MM.1S (cell line): ENCODE measurements around the gene UCP3.

Experiments used
- DNase-seq: peaks from one replicate; pipeline ENCODE4 v3.0.0-alpha.2; 2015
- H2AFZ ChIP-seq: fragments of 300-600 bp; sonication (generic); 2 replicates; pipeline ENCODE4 v1.6.0; 2016; ENCODE audit warnings: antibody characterized with exemption, low read length
- H3F3A ChIP-seq: fragments of 300-600 bp; sonication (generic); 2 replicates; pipeline ENCODE4 v1.6.1; 2016; ENCODE audit warnings: mild to moderate bottlenecking, antibody characterized with exemption, low read length, moderate library complexity, mixed read lengths; ENCODE audit not compliant: insufficient read depth
- H3K27ac ChIP-seq: fragments of 300-600 bp; sonication (generic); 2 replicates; pipeline ENCODE4 v1.5.1; 2016; ENCODE audit warnings: mild to moderate bottlenecking, low read length
- H3K27me3 ChIP-seq: fragments of 300-600 bp; sonication (generic); replicated peaks from 2 replicates; pipeline ENCODE4 v1.6.0; 2016; ENCODE audit warnings: low read length; ENCODE audit not compliant: insufficient read depth
- H3K36me3 ChIP-seq: fragments of 300-600 bp; sonication (generic); replicated peaks from 2 replicates; pipeline ENCODE4 v1.6.1; 2016; ENCODE audit warnings: mild to moderate bottlenecking, low read length, mixed read lengths; ENCODE audit not compliant: insufficient read depth
- H3K4me1 ChIP-seq: fragments of 300-600 bp; sonication (generic); 2 replicates; pipeline ENCODE4 v1.6.1; 2016; ENCODE audit warnings: low read length, mixed read lengths
- H3K4me2 ChIP-seq: fragments of 300-600 bp; sonication (generic); 2 replicates; pipeline ENCODE4 v1.6.0; 2016; ENCODE audit warnings: low read depth, low read length
- H3K4me3 ChIP-seq: fragments of 300-600 bp; sonication (generic); 2 replicates; pipeline ENCODE4 v1.5.1; 2016; ENCODE audit warnings: low read length, mixed read lengths
- H3K79me2 ChIP-seq: fragments of 300-600 bp; sonication (generic); 2 replicates; pipeline ENCODE4 v1.6.1; 2016; ENCODE audit warnings: mixed run types, low read length, mixed read lengths
- H3K9ac ChIP-seq: fragments of 300-600 bp; sonication (generic); 2 replicates; pipeline ENCODE4 v1.6.1; 2016; ENCODE audit warnings: low read length, mixed read lengths
- H3K9me2 ChIP-seq: fragments of 300-600 bp; sonication (generic); replicated peaks from 2 replicates; pipeline ENCODE4 v1.6.1; 2016; ENCODE audit warnings: mild to moderate bottlenecking, low read length, mixed read lengths; ENCODE audit not compliant: insufficient read depth
- H3K9me3 ChIP-seq: fragments of 300-600 bp; sonication (generic); replicated peaks from 2 replicates; pipeline ENCODE4 v1.6.1; 2016; ENCODE audit warnings: mild to moderate bottlenecking, low read length, mixed read lengths; ENCODE audit not compliant: insufficient read depth
- H4K20me1 ChIP-seq: fragments of 300-600 bp; sonication (generic); 2 replicates; pipeline ENCODE4 v1.6.1; 2016; ENCODE audit warnings: mild to moderate bottlenecking, low read length, moderate library complexity, mixed read lengths; ENCODE audit not compliant: insufficient read depth
- CTCF ChIP-seq: fragments of 300-600 bp; sonication (generic); IDR thresholded peaks from 2 replicates; pipeline ENCODE4 v1.5.1; 2016; ENCODE audit warnings: antibody characterized with exemption, low read length, mixed read lengths
- EZH2 ChIP-seq: fragments of 300-600 bp; sonication (generic); optimal IDR thresholded peaks from 2 replicates; pipeline ENCODE3; 2017; ENCODE audit warnings: low read depth, mild to moderate bottlenecking, antibody characterized with exemption, low read length, mixed read lengths
- EZH2phosphoT487 ChIP-seq: fragments of 300-600 bp; sonication (generic); IDR thresholded peaks from 2 replicates; pipeline ENCODE4 v1.6.1; 2018; ENCODE audit warnings: antibody characterized with exemption, low read length

Gene UCP3

DNA sequence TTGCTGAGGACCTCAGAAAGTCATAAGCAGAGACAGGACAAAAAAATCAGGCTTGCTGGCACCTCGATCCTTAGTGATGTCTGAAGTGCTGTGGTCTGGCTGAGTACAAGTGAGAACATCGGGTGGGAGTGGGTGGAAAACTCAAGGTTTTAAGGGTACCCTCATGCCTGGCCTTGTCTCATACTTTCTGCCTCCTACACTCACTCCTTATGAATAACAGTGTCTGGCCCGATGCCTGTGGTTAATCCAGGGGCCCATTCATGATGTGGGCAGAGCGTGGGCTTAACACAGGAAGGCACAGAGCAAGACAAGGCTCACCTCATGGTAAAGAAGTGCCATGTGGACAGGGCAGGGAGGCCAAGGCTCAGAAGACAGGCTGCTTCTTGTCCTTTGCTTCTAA is 11.0 kb upstream of the UCP3 start:
- H4K20me1 ChIP-seq: no peaks in the 10 kb centered on the region
- no peaks in the 10 kb centered on the region for H3K36me3 ChIP-seq
- H3K4me1 ChIP-seq: peaks cover 8% of the 10 kb centered on the region
- H2AFZ ChIP-seq: no peak overlapping the region
- H3K9me2 ChIP-seq: no peaks in the 10 kb centered on the region
- H3K4me3 ChIP-seq: no peak overlapping the region
- no peak overlapping the region for H3K4me2 ChIP-seq
- no peaks in the 10 kb centered on the region for H3K9me3 ChIP-seq
- H3K27me3 ChIP-seq: no peaks in the 10 kb centered on the region
- no peak overlapping the region for H3K9ac ChIP-seq
- TF ChIP-seq EZH2phosphoT487: no peak
- no peak for TF ChIP-seq EZH2
- TF ChIP-seq CTCF: no peak
- DNase-seq: no peak
- no peaks in the 10 kb centered on the region for H3K79me2 ChIP-seq
- no peak overlapping the region for H3K27ac ChIP-seq
- H3F3A ChIP-seq: peaks cover 7% of the 10 kb centered on the region

DNA sequence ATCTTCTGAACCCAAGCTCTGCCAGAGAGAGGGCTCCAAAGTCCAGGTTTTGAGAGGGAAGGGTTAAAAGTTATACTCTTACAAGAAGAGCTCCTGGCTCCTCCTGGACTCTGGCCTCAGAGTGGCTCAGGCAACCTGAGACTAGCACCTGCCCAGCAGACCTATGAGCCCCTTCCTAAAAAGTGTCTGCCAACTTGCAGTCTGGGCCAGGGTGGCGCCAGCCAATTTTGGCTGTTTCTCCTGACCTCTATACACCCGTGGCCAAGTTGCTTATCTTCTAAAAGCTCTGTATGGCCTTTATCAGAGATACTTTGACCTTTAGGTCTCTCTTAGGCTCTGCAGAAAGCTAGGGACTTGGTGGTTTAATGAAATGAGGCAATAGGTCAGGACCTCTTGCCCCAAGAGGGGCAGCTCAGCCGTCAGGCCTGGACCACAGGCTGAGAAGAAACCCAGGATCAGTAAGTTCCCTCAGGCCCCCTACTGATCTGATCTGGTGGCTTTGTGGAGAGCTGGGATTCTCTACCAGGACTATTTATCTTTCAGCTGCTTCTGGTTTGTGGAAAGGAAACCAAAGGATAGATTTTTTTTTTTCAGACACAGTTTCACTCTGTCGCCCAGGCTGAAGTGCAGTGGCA is 10.3 kb upstream of the UCP3 start:
- Histone ChIP-seq H3K27ac (no peak overlapping the region), H3K4me3 (no peak overlapping the region), H3K36me3 (no peaks in the 10 kb centered on the region), H3K79me2 (no peaks in the 10 kb centered on the region), H3K9ac (no peak overlapping the region), H3K27me3 (no peaks in the 10 kb centered on the region), H3K4me1 (peaks cover 15% of the 10 kb centered on the region), H4K20me1 (no peaks in the 10 kb centered on the region), H2AFZ (no peak overlapping the region), H3K9me3 (no peaks in the 10 kb centered on the region), H3K9me2 (no peaks in the 10 kb centered on the region), H3F3A (peaks cover 13% of the 10 kb centered on the region), H3K4me2 (no peak overlapping the region)
- no peak for DNase-seq
- no peak for TF ChIP-seq EZH2phosphoT487
- TF ChIP-seq CTCF: no peak
- TF ChIP-seq EZH2: no peak

GRCh38 chr11:74018331-74019005 is 9.6 kb upstream of the UCP3 start:
- H2AFZ ChIP-seq: no peak overlapping the region
- H3K36me3 ChIP-seq: no peaks in the 10 kb centered on the region
- H3K9me2 ChIP-seq: no peaks in the 10 kb centered on the region
- peaks cover 19% of the 10 kb centered on the region for H3K4me1 ChIP-seq
- no peaks in the 10 kb centered on the region for H3K27me3 ChIP-seq
- H3K9ac ChIP-seq: no peak overlapping the region
- no peaks in the 10 kb centered on the region for H3K9me3 ChIP-seq
- H3F3A ChIP-seq: peaks cover 13% of the 10 kb centered on the region
- DNase-seq: no peak
- no peak overlapping the region for H3K4me3 ChIP-seq
- no peak overlapping the region for H3K4me2 ChIP-seq
- H4K20me1 ChIP-seq: no peaks in the 10 kb centered on the region
- H3K27ac ChIP-seq: no peak overlapping the region
- no peaks in the 10 kb centered on the region for H3K79me2 ChIP-seq
- TF ChIP-seq CTCF (no peak), EZH2 (no peak), EZH2phosphoT487 (no peak)
